Stimulated activated CD8-positive, alpha-beta memory T cell treated with anti-CD3 and anti-CD28 coated beads, Interleukin-2, amount 100 ng/mL, for 1 hour (primary cell): Measurements from ENCODE around the gene ARSI.
"Not testable (repeated sequence)": the region's sequence is repeated elsewhere in the genome, so short reads cannot be mapped to it uniquely, and the experiment has no call there.

Experiments
- DNase-seq, 2 donors: peaks; one replicate each; pipeline ENCODE4 v3.0.0-alpha.2; 2020; ENCODE audit warnings: low read depth in 2 of 2

The ARSI gene

DNA sequence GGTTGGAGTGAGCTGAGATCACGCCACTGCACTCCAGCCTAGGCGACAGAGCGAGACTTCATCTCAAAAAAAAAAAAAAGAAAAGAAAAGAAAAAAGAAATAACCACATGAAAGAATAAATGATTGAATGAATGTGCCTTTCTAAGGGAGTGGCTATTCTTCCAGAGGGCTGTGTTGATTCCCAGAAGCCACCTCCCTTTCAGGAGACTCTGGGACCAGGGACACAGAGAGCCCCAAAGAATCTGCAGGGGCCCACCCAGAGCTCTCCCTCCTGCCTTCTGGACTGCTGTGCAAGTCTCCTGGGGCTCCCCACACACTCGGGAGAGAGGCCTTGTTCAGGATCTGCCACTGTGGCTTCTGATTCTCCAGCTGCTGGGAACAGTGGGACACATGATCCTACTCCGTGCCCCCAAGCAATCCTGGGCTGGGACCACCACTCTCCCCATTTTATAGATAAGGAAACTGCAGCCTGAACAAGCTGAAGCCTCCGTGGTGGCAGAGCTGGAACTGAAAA, 36.8 kb downstream of the ARSI start:
- no peak for DNase-seq

DNA sequence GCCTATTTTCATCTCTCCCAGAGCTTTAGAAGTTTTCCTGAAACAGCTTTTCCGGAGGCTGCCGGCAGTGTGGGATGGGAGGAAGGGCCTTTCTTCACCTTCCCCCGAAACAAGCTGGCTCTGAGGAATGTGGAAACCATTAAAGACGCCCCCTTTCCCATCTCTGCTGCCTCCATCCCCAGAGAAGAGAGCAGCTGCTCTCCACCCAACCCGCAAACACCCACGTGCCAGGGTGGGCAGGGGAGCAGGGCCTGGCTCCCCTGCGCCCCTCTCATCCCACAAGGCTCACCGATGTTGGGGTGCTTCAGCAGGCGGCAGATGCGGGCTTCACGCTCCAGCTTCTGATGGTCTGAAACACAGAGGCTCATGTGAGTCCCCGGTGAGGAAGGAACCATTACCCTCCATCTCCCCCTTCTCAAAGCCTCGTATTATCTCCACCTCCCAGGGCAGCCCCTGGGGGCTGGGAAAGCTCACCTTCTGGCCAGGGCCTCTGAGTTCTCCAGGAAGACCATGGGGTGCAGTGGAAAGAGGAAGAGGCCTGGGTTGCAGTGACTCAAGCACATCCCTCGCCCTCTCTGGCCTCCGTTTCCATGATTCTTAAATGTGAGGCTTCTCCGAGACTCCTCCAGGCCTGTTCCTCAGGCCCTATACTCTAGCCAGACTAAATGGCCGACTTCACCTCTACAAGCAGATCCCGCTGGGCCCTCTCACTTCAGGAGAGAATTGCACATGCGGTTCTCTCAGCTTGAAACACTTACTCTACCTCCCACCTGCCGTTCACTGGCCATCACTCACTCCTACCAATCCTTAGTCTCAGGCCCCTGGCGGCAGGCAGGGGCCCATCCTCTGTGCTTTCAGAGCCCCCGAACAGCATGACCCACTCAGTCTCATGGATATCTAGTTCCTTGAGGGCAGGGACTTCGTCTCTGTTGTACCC, 37.8 kb downstream of the ARSI start:
- no peak for DNase-seq

DNA sequence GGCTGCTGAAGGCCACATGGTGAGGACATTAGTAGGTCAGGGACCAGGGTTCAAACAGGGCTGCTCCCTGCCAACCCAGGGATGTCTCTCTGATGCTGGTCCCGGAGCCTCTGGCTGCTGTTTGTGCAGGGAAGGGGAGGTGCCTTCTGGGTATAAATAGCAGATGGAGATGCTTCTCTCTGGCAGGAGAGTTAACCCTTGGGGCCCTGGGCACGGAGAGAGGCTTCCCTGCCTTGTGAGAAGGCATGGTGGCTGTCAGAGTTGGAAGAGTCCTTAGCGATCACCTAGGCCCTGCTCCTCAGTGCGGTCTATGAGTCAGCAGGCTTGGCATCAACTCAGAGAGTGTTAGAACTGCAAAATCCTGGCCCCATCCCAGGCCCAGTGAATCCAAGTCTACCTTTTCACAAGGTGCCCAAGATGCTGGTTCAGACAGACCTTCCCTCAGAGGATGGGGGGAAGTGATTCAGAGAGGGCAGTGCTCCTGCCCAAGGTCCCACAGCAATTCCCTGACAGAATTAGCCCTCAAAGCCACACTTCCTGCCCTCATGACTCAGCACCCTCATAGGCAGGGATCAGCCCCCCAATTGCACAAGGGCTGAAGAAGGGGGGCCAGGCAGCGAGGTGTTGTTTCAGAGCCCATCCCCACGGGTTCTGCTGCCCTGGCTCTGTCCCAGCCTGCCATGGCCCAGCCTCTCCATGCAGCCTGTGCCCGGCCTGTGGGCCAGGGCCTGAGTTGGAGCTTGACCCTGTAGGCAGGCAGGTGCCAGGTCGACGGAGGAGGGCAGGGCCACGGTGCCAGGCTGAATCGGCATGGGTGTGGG, 38.7 kb downstream of the ARSI start:
- DNase-seq, result no peak

DNA sequence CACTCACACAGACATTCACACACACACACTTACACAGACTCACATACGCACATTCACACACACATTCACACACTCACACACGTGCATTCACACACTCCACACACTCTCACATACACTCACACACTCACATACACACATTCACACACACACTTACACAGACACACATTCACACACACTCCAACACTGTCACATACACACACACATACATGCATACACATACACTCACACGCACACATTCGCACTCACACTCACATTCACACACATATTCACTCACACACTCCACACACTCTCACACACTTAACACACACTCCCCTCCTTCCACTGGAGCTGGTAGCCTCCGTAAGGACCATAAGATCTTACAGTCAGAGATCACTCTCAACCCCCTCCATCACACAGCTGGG, 39.3 kb downstream of the ARSI start:
- DNase-seq, result no peak

DNA sequence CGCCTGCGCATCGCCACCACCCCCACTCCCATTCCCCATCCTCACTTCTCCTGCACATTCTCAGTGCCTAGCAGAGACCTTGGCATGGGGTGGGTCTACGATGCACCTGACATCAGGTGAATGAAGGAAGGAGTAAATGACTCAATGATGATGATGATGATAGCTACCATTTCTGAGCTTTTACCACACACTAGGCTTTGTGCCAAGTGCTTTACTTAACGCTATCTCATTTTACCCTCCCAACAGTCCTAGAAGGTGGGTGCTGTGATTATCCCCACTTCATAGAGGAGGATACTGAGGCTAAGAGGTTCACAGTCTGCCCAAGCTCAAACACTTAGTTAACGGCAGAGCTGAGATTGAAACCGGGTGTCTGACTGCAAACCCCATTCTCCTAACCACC, 40.2 kb downstream of the ARSI start:
- no peak for DNase-seq

DNA sequence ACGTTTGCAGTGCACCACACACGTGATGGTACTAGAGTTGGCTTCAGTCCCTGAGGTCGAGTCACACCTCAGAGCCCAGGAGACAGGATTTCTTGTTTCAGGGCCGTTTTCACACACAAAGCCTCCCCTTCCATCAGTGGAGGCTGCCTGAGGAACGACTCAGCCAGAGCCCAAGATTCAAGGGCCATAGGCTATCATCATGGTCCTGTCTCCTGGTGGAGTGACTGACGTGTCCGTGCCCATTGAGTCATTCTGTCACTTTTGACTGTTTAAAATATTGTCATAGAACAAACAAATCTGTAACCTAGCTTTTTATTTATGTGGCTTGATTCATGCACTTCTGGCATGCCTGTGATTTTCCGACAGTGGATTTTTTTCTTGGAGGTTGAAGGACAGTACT, 41.5 kb downstream of the ARSI start:
- no peak for DNase-seq

DNA sequence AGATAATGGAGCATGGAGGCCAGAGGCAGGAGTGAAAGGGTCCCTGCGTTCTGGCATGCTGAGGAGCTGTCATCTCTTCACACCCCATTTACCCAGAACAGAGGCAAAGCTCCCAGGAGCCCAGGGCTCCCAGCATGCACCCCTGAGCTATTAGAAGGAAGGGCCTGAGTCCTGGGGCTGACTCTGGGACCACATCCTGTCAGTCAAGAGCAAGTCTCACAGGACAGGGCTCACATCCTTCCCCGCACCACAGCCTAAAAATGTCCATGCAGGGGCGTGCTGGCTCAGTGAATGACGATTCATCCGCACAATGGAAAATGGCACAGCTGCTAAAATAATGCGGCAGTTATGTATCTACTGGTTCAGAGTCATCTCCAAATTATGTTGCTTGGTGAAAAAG, 44.6 kb downstream of the ARSI start:
- DNase-seq, result no peak

DNA sequence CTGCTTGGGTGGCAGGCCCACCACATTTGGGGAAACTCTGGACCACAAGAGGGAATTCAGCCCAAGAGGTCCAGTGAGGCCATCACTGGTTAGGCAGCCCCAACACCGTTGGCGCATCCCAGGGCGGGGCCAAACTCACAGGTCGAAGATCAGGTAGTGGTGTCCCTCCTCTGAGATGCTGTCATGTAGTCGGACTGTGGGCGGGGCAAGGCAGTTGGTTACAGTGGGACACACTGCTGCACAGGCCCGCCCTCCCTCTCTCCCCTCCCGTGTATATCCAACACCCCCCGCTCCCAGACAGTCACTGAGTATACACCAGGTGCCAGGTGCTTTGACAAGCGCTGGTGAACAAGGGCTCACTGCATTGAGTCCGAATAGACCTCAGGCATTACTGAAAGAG, 45.3 kb downstream of the ARSI start:
- DNase-seq, result no peak

DNA sequence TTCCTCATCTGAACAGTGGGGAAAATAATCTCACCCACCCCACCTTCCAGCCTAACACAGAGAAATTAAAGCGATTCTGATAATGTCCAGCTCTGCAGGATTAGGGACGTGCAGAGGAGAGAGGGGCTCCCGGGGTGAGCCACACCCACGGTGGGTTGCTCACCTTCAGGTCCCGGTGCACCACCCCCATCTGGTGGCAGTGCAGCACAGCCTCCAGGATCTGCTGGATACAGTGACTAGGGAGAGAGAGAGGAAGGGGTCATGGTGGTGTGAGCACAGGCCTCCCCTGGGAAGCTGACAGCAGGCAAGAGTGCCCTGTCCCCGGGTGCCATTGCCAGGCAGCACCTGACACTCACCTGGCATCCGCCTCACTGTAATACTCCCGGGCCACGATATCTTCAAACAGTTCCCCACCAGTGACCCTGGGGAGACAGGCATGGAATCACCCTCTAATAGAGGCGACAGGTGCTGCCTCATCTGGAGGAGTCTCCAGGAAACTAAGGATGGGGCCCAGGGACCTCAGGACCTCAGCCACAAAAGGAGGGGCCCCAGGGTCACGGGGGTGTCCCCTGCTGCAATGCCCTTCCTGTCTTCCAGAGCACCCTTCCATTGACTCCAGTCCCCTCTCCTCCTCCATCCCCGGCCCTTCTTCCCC, 46.2 kb downstream of the ARSI start:
- no peak for DNase-seq

DNA sequence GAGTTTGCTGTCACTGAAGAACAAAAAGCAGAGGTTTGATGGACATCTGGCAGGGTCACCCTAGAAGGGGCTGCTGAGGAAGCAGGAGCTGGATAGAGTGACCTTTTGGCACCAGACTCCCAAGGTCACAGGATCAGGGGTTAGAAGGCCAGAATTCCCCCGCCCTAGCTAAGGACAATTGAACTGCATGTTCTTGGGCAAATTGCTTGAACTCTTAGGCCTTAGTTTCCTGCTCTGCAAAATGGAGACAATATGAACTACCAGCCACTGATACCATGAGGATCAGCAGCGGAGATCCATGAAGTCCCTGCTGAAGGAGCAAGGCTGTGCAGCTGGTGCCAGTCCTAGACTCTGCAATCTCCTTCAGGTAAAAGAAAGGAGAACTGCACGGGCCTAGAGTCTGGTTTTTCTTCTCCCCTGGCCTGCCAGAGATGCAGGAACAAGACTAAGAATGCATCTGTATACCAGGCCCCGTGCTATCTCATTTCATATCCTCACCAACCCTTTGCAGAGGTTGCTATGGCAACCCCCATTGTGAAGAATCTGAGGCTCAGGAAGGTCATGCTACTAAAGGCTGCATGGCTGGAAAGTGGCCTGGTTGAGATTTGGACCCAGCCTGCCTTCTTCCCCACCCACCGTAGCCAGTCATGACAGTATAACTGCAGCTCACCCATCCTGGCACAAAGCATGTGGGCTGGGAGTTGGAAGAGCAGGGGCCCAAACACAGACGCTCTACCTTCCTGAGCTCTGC, 46.9 kb downstream of the ARSI start:
- DNase-seq, result no peak

DNA sequence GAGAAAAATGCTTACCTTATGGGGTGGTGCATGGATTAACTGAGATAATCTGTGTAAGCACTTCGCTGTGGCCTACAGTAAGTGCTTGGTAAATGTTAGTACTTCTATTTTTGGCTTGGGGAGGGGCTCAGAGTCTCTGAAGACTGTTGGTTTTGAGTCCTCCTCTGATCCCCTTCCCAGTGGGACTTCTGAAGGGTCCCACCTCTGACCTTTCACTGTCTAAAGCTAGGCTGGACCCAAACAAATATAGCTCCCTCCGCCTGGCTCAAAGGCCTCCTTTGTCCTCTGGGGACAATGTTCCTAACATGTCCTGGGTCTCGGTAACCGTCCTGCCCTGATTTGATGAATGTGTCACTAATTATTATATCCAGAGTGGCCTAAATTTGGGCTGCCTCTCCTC, 47.9 kb downstream of the ARSI start:
- no peak for DNase-seq

DNA sequence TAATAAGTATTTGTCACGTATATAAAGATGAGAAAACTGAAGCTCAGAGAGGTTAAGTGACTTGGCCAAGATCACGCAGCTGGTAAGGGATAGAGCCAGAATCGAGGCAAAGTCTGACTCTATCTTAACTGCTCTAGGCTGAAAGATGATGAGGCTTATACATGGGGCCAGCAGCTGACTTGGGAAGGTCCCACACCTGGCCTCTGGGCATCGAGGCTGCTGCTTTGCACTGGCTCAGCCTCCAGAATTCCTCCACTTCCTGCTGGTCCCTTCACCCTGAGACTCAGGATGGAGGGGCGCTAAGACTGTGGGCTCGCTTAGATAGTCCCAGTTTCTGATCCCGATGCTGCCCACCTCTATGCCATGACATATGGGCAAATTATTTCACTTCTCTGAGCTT, 48.3 kb downstream of the ARSI start:
- no peak for DNase-seq

DNA sequence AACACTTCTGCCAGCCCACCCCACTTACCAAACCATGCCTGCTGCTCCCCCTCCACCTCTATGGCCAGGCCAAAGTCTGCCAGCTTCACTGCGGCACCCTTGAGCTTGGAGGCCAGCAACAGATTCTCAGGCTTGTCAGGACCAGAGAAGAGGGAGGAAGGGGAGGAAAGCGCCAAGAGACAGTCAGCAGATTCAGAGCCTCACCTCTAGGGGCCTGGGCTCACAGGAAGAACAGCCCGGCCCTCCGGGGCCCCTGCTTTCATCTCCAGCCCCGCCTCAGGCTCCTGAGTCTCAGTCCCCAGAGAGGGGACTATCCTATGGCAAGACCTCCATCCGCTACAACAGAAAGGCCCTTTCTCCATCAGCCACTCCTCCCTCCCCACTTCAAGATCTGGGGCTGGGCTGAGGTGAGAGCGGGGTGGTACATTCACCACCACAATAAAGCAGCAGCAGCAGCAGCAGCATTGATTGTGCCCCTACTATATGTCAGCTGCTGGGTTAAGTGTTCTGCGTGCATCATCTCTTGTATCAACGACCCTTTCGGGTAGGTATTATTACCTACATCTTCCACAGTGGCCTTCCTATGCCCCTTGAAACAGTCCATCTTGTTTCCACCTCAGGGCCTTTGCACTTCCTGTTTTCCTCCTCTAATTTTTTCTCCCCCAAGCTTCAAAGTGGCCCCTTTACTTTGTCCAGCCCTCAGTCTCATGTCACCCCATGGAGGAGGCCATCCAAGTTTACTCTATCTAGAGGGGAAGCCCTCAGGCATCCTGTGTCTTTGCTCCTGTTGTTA, 49.1 kb downstream of the ARSI start:
- no peak for DNase-seq

DNA sequence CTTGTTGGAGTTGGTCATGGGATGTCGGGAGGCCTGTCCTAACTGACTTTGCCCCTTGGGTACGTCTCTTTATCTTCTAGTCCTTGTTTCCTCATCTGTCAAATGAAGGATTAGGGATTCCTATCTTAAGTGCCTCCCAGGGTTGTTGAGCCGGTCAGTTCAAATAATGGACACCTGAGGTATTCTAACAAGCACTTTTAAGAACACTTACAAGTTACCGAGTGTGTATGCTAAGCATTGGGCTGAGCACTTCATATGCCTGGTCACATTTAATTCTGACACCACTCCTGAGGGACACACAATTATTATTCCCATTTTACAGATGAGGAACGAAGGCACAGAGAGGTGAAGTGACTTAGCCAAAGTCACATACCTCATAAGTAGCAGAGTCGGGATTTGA, 50.2 kb downstream of the ARSI start:
- DNase-seq, result no peak

DNA sequence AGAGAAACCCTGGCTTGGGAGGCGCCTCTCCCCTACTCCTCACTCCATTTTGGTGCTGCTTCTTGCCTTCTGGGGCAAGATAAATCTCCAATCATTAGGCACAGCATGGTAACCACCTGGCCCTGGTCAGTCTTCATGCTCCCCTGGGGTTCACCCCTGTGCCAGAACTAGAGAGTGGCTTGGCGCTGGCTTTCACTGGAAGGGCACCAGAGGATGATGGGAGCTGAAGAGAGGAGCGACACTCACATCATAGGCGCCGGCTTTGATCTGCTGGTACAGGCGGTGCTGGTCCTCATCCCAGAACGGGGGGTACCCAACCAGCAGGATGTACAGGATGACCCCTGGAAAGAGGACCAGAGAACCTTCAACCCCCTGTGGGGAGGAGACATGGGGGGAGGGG, 51.2 kb downstream of the ARSI start:
- no peak for DNase-seq

DNA sequence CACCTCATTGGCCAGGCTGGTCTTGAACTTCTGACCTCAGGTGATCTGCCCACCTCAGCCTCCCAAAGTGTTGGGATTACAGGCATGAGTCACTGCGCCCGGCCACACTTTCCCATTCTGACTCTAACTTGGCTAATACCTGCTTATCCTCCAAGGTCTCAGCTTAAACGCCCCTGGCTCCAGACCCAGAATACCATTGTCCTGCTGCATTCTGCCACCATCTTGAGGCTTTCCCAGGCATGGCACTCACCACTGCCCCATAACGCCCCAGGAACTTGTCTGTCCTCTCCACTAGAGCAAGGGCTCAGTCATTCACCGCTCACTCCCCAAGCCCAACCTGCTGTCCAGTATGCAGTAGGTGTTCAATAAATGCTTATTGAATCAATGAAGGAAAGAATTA, 53.0 kb downstream of the ARSI start:
- DNase-seq, result no peak

DNA sequence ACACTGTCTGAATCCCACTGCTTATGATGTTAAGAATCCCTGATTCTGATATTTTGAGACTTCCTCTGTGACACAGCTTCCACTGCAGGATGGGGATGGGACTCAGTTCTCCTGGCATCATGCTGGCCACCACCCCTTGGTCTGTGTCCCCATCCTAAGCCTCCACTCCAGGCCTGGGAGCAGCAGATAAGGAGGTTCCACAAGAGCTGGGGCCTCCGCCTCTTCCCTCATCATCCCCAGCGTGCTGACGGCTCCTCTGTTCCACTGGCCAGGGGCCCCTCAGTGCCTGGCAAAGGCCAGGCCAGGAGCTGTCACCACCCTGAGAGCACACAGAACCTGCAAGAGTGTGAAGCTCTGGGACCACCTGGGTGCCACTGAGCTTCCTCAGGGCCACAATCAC, 53.8 kb downstream of the ARSI start:
- no peak for DNase-seq

DNA sequence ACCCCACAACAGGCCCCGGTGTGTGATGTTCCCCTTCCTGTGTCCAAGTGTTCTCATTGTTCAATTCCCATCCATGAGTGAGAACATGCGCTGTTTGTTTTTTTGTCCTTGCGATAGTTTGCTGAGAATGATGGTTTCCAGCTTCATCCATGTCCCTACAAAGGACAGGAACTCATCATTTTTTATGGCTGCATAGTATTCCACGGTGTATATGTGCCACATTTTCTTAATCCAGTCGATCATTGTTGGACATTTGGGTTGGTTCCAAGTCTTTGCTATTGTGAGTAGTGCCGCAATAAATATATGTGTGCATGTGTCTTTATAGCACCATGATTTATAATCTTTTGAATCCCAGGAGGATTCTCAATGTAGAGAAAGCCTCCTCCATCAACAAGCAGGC, 54.2 kb downstream of the ARSI start:
- not testable (repeated sequence) for DNase-seq

DNA sequence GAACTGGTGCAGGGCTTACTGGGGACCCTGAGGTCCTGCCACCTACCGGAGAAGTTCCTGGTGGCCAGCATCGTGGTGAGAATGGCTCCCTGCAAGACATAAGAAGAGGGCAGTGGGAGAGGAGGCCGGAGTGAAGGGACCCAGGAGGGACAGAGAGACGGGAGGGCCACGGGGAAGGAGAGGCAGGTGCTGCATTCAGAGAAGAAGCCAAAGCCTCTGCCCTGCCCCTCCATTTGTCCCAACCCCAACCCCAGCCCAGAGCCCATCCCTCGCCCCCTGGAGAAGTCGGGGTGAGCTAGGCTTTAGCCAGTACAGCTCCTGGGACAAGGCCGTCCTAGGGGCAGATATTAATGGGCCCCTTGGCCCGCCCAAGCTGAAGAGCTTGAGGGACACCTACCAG, 55.0 kb downstream of the ARSI start:
- DNase-seq, result no peak

DNA sequence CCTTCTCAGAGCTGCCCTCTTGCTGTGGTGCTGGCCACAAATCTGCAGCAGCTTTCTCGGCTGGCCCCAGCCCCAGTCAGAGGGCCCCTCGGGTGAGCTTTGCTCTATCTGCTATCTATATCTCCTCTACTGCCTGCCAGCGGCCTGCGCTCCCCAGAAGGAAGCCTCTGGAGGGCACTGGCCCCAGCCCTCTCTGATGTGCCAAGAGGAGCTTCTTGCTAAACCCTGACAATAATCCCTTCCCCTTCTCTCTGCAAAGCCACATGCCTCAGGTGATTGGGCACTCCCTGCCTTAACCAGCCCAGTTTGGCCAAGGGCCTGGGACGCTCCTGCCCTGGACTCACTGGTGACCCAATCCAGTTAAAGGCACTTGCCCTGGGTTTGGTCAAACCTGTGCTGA, 55.9 kb downstream of the ARSI start:
- no peak for DNase-seq

DNA sequence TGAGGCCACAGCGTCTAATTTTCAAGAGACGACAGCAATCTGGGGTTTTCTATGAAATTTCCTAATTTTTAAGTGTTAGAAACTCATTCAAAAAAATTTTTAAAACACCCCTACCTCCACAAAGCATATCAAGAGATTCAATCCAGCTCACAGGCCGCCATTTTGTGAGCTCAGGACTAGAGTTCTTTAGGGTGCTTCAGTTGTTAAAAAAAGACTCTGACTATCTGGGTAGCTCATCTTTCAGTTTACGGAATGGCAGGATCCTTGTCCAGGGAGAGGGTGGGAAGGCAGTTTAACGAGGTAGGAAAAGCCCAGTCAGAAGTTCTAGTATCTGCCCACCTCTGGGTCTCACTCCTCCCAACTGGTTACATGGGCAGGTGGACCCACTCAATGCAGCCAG, 56.3 kb downstream of the ARSI start:
- DNase-seq, result no peak
